ENCODE results near the gene LRRC23.
"Not testable (repeated sequence)": the region's sequence is repeated elsewhere in the genome, so short reads cannot be mapped to it uniquely, and the experiment has no call there.

DNA sequence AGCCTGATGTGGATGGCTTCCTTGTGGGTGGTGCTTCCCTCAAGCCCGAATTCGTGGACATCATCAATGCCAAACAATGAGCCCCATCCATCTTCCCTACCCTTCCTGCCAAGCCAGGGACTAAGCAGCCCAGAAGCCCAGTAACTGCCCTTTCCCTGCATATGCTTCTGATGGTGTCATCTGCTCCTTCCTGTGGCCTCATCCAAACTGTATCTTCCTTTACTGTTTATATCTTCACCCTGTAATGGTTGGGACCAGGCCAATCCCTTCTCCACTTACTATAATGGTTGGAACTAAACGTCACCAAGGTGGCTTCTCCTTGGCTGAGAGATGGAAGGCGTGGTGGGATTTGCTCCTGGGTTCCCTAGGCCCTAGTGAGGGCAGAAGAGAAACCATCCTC is 34.3 kb upstream of the LRRC23 start:
- TF ChIP-seq, protein P1, sequence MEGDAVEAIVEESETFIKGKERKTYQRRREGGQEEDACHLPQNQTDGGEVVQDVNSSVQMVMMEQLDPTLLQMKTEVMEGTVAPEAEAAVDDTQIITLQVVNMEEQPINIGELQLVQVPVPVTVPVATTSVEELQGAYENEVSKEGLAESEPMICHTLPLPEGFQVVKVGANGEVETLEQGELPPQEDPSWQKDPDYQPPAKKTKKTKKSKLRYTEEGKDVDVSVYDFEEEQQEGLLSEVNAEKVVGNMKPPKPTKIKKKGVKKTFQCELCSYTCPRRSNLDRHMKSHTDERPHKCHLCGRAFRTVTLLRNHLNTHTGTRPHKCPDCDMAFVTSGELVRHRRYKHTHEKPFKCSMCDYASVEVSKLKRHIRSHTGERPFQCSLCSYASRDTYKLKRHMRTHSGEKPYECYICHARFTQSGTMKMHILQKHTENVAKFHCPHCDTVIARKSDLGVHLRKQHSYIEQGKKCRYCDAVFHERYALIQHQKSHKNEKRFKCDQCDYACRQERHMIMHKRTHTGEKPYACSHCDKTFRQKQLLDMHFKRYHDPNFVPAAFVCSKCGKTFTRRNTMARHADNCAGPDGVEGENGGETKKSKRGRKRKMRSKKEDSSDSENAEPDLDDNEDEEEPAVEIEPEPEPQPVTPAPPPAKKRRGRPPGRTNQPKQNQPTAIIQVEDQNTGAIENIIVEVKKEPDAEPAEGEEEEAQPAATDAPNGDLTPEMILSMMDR (IDR thresholded peaks at IDR 0.05): not testable (repeated sequence)
- TF ChIP-seq EZH2 (IDR thresholded peaks at IDR 0.05): not testable (repeated sequence)

All from neural progenitor cell (in vitro differentiated cells).